ENCODE measurements around the gene TRIM65. TPM values are rescaled to one million over a fixed set of nuclear protein-coding genes. Genes with fewer than 3 reads are reported as not detected.

The TRIM65 gene
- total and polyA plus RNA-seq, 2 of the 13 experiments (the other 11 are each of a cell fraction or from before 2014, with no cell fraction given) = 10.3 to 22.4 TPM

DNA sequence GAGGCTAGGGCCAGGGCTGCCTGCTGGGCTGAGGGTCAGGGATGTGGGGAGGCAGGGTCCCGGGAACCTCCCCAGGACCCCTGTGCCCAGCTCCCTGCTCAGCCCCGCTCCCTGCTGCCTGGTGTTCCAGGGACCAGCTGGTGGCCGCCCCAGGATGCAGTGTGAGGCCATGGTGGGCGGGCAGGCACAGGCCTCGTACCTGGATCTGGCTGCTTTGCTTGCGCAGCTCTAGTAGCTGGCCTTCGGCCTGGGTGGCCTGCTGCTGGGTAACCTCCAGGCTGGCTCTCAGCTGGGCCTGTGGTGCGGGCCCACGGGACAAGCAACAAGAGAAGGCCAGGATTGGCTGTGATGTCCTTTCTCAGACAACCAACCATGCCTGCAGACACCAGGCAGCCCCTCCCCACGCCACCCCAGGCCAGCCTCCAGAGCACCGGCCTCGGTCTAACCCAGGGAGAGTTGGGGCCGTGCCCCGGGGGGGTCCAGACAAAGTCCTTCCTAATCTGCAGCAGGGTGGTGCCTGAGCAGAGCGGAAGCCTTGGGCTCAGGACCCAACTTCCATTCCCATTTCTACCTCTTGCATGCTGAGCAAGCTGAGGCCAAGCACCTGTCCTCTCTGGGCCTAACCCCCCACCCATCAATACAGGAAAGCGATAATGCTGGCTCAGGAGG, 4.1 kb downstream of the TRIM65 start (continued):
- TF ChIP-seq, protein P1, sequence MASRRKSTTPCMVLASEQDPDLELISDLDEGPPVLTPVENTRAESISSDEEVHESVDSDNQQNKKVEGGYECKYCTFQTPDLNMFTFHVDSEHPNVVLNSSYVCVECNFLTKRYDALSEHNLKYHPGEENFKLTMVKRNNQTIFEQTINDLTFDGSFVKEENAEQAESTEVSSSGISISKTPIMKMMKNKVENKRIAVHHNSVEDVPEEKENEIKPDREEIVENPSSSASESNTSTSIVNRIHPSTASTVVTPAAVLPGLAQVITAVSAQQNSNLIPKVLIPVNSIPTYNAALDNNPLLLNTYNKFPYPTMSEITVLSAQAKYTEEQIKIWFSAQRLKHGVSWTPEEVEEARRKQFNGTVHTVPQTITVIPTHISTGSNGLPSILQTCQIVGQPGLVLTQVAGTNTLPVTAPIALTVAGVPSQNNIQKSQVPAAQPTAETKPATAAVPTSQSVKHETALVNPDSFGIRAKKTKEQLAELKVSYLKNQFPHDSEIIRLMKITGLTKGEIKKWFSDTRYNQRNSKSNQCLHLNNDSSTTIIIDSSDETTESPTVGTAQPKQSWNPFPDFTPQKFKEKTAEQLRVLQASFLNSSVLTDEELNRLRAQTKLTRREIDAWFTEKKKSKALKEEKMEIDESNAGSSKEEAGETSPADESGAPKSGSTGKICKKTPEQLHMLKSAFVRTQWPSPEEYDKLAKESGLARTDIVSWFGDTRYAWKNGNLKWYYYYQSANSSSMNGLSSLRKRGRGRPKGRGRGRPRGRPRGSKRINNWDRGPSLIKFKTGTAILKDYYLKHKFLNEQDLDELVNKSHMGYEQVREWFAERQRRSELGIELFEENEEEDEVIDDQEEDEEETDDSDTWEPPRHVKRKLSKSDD (CRISPR knock-in tag; IDR thresholded peaks at IDR 0.05; ENCODE audit: low read depth) = 0 out of 2 replicates have a peak, but pooled peaks have one; percentile 7
- TF ChIP-seq ELF4 (CRISPR knock-in tag; IDR thresholded peaks at IDR 0.05; ENCODE audit: borderline replicate concordance) = no peak
- TF ChIP-seq PTBP1 (IDR thresholded peaks at IDR 0.05; ENCODE audit: low read depth, low read length, poor library complexity, severe bottlenecking) = no peak
- no peak for TF ChIP-seq ZNF569 (CRISPR knock-in tag; IDR thresholded peaks at IDR 0.05; ENCODE audit: borderline replicate concordance)

DNA sequence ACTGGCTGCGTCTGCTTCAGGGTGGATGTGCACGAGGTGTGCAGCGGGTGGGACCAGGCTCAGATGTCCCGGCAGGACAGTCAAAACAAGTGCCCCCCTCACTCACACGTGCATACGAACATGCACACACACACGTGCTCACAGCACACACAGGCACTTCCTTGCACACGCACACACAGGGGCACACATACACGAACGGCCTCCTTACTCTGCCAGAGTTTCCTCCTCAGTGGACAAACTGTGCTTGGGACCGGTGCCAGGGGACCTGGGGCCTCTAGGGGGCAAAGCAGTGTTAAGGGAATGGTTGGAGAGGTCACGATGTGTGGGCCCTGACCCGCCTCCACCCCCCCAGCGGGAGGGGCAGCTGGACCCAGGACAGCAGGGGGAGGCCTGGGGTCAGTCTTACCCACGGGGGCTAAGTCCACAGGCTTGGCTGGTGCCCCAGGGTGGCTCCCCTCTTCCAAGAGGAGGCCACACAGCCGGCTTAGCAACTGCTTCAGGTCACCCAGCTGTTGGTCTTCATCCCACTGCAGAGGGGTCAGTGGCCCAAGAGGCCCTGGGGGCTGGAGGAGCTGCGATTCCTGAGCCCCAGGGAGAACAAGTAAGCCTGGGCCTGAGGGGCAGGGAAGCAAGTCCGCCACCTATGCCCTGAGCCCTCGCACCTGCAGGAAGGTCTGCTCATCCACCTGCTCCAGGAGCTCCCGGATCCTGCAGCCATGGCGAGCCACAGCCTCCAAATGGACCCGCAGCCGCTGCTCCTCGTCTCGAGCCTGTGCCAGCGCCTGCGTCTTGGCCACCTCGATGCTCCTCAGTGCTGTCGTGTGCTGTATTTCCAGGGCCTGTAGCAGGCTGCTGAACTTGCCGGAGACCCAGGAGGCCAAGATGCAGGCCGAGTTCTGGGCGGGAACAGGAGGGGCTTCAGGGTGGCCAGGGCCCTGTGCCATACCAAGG, 4.9 kb downstream of the TRIM65 start:
- ChIA-PET CTCF (ENCODE audit: low intra/inter-chr PET ratio, low total read pairs) (interaction anchor here (1.5 kb wide), 1 partner anchor 15 kb away, joined by 4 read pairs; no protein-coding TSS in a partner anchor), POLR2A (interaction anchor here (0.9 to 12.9 kb wide), 13 partner anchors 9 to 493 kb away, joined by 3 to 423 read pairs (median 14); partner anchors contain the start of genes MRPL38, SPHK1, TRIM47 and UNC13D)
- in situ Hi-C loops (cut with HindIII; ENCODE audit: extremely low pct_ligation_motif_present, low pct_unique_long_range_greater_than_20kb) (no loop called here), intact Hi-C loops (cut with micrococcal nuclease; ENCODE audit: unreplicated experiment) (loop anchor here (1.0 to 5.0 kb wide), 2 partner anchors 16 to 35 kb away; partner anchors contain the start of gene WBP2)
- no peaks in the 10 kb centered on the region for H4K20me1 ChIP-seq (ENCODE audit: insufficient read depth, low read length)
- peak overlapping the region; percentile 71 for H3K9ac ChIP-seq (ENCODE audit: insufficient read depth, low read depth, low read length)
- 13% methylated on average over 20 of the region's 32 CpGs for WGBS (ENCODE audit: low lambda C conversion rate)
- H3K4me3 ChIP-seq (replicated peaks in 1 of 3; ENCODE audit: insufficient read depth in 1 of 3, low read depth in 2 of 3, low read length in 3 of 3) = peak overlapping the region; percentile 26 to 83 (median 51); a peak in 5 of 6 replicates
- peak overlapping the region; percentile 91 for H3K4me2 ChIP-seq (ENCODE audit: low read depth, low read length)
- peak overlapping the region; percentile 64 for H3K27ac ChIP-seq (ENCODE audit: extremely low read length, insufficient read depth, low read length)
- no peaks in the 10 kb centered on the region for H3K9me3 ChIP-seq (ENCODE audit: low read length)
- H3K36me3 ChIP-seq (replicated peaks in 1 of 2; ENCODE audit: control insufficient read depth in 1 of 2, insufficient read depth in 2 of 2, low read length in 2 of 2) = no peaks in the 10 kb centered on the region
- H3K4me1 ChIP-seq (ENCODE audit: insufficient read depth, low read length) = peaks cover 61% of the 10 kb centered on the region
- no peaks in the 10 kb centered on the region for H3K27me3 ChIP-seq (ENCODE audit: control insufficient read depth in 1 of 2, insufficient read depth in 2 of 2, low read length in 2 of 2)
- H2AFZ ChIP-seq (ENCODE audit: low read length) = no peak overlapping the region
- BruUV-seq (replicated peaks) = no TSS peak
- peaks cover 10% of the 10 kb centered on the region for H3K79me2 ChIP-seq (ENCODE audit: insufficient read depth, low read length)
- peak; percentile 66 for DNase-seq (ENCODE audit: low spot score)
- peak; percentile 57 for FAIRE-seq
- ATAC-seq = peak; percentile 21
- TF ChIP-seq ZFP41 (CRISPR knock-in tag; IDR thresholded peaks at IDR 0.05; ENCODE audit: borderline replicate concordance) (no peak), SALL1 (CRISPR knock-in tag; IDR thresholded peaks at IDR 0.05) (peak; percentile 49; the same call in 1 of the 2 replicates)
- TF ChIP-seq, protein P2, sequence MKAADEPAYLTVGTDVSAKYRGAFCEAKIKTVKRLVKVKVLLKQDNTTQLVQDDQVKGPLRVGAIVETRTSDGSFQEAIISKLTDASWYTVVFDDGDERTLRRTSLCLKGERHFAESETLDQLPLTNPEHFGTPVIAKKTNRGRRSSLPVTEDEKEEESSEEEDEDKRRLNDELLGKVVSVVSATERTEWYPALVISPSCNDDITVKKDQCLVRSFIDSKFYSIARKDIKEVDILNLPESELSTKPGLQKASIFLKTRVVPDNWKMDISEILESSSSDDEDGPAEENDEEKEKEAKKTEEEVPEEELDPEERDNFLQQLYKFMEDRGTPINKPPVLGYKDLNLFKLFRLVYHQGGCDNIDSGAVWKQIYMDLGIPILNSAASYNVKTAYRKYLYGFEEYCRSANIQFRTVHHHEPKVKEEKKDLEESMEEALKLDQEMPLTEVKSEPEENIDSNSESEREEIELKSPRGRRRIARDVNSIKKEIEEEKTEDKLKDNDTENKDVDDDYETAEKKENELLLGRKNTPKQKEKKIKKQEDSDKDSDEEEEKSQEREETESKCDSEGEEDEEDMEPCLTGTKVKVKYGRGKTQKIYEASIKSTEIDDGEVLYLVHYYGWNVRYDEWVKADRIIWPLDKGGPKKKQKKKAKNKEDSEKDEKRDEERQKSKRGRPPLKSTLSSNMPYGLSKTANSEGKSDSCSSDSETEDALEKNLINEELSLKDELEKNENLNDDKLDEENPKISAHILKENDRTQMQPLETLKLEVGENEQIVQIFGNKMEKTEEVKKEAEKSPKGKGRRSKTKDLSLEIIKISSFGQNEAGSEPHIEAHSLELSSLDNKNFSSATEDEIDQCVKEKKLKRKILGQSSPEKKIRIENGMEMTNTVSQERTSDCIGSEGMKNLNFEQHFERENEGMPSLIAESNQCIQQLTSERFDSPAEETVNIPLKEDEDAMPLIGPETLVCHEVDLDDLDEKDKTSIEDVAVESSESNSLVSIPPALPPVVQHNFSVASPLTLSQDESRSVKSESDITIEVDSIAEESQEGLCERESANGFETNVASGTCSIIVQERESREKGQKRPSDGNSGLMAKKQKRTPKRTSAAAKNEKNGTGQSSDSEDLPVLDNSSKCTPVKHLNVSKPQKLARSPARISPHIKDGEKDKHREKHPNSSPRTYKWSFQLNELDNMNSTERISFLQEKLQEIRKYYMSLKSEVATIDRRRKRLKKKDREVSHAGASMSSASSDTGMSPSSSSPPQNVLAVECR (CRISPR knock-in tag; IDR thresholded peaks at IDR 0.05; ENCODE audit: borderline replicate concordance) = peak; percentile 76

Measured in HepG2 (cell line).